GM21528 (cell line): ENCODE data around the gene NFAM1.

Experiments
- ATAC-seq: cut with Tn5 transposase; IDR thresholded peaks from one replicate; pipeline ENCODE4 v1.9.1; 2021; ENCODE audit warnings: mild to moderate bottlenecking, moderate library complexity; ENCODE audit not compliant: unreplicated experiment, low FRiP score

NFAM1 gene

GRCh38 chr22:42439821-42440674, 7.8 kb upstream of the NFAM1 start:
- ATAC-seq, result no peak

- no peak for ATAC-seq
These were observed 6.9 kb upstream of the NFAM1 start for GRCh38 chr22:42439021-42439567.

- ATAC-seq, result no peak
These were observed 6.1 kb upstream of the NFAM1 start for GRCh38 chr22:42438293-42438650.

GRCh38 chr22:42437488-42438292, 5.5 kb upstream of the NFAM1 start:
- no peak for ATAC-seq

GRCh38 chr22:42436404-42436803, 4.2 kb upstream of the NFAM1 start:
- ATAC-seq, result no peak

- ATAC-seq, result no peak
These were observed 2.7 kb upstream of the NFAM1 start for GRCh38 chr22:42434748-42435425.

- no peak for ATAC-seq
These were observed 1.8 kb upstream of the NFAM1 start for GRCh38 chr22:42433754-42434682.

GRCh38 chr22:42432818-42433217, 615 bp upstream of the NFAM1 start:
- no peak for ATAC-seq

- ATAC-seq, result no peak
These were observed 693 bp downstream of the NFAM1 start for GRCh38 chr22:42431401-42432019.

GRCh38 chr22:42430528-42431125, 1.6 kb downstream of the NFAM1 start:
- ATAC-seq, result no peak

GRCh38 chr22:42428760-42429159, 3.4 kb downstream of the NFAM1 start:
- ATAC-seq, result no peak

- ATAC-seq, result no peak
These were observed 4.2 kb downstream of the NFAM1 start for GRCh38 chr22:42428025-42428424.

- ATAC-seq, result no peak
These were observed 5.0 kb downstream of the NFAM1 start for GRCh38 chr22:42427167-42427566.

- ATAC-seq, result no peak
These were observed 6.2 kb downstream of the NFAM1 start for GRCh38 chr22:42425989-42426355.

GRCh38 chr22:42425337-42425988, 6.7 kb downstream of the NFAM1 start:
- ATAC-seq, result no peak

GRCh38 chr22:42419243-42419881, 12.8 kb downstream of the NFAM1 start:
- ATAC-seq, result no peak

GRCh38 chr22:42418811-42419242, 13.4 kb downstream of the NFAM1 start:
- no peak for ATAC-seq
